CD4-positive, alpha-beta T cell treated with Interleukin-6 at 100 ng/mL for 8 hours (primary cell): ENCODE data around the gene FAM221A.
"Not testable (repeated sequence)": the region's sequence is repeated elsewhere in the genome, so short reads cannot be mapped to it uniquely, and the experiment has no call there.

ENCODE experiments used
- DNase-seq: peaks from one replicate; pipeline ENCODE4 v3.0.0-alpha.2; 2020; ENCODE audit warnings: mixed read lengths, low spot score

The FAM221A gene

DNA sequence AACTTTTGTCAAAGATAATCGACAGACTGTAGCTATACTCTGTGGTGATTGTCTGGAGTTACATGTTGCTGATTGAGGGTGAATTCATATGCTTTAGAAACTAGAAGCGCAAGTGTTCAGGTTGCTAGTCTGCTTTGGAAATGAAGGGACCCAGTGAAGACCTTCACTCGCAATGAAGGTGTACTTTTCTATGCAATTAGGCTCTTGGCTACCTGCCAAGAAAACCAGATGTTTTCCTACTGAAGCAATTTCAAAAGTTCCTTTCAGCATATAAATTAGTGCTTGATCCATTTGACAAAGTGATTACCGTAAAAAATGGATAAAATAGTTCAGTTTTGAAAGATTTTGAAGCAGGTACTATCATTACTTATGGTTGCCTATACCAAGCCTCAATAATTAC lies 20.0 kb downstream of the FAM221A start:
- DNase-seq: no peak

DNA sequence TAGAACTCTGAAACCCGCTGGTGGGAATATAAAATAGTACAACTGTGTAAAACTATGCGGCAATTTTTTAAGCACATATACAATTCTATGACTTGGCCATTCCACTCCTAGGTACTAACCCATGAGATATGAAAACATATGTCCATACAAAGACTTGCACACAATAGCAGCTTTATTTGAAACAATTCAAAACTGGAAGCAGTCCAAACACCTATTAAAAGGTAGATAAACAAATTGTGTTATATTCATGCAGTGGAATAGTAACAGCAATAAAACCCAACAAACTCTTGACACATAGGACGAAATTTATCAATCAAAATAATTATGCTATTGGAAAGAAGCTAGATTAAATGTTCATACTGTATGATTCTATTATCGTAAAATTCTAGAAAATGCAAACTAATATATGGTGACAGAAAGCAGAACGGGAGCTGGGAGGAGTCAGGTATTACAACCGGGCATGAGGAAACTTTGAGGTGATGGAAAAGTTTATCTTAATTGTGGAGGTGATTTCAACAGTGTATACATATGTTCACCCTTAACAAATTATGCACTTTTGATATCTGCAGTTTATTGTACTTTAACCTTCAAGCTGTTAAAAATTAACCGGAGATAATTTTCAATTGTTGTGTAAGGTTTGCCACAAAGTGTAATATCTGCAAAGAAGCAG lies 29.2 kb downstream of the FAM221A start:
- no peak for DNase-seq

DNA sequence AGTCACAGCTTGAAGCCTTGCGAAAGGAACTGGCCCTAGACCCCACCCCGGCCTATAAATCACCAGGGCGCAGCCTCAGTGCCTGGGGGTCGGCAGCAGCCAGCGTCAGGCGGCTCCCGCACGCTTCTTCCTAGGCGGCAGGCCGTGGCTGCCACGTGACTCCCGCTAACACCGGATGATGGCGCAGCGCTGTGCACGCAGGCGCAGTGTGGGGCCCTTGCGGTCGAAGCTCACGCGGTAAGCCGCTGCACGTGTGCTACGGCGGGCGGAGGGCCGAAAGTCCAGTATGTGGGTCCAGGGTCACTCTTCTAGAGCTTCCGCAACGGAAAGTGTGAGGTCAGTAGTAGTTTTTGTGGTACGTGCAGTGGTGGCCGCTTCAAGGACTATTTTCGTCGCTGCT lies 30.0 kb downstream of the FAM221A start, which contains the start of gene STK31:
STK31 (plus strand) TSS at position 220 of the 400 bp plus-strand sequence; CDS start at position 287, 67 bp downstream.
- no peak for DNase-seq

DNA sequence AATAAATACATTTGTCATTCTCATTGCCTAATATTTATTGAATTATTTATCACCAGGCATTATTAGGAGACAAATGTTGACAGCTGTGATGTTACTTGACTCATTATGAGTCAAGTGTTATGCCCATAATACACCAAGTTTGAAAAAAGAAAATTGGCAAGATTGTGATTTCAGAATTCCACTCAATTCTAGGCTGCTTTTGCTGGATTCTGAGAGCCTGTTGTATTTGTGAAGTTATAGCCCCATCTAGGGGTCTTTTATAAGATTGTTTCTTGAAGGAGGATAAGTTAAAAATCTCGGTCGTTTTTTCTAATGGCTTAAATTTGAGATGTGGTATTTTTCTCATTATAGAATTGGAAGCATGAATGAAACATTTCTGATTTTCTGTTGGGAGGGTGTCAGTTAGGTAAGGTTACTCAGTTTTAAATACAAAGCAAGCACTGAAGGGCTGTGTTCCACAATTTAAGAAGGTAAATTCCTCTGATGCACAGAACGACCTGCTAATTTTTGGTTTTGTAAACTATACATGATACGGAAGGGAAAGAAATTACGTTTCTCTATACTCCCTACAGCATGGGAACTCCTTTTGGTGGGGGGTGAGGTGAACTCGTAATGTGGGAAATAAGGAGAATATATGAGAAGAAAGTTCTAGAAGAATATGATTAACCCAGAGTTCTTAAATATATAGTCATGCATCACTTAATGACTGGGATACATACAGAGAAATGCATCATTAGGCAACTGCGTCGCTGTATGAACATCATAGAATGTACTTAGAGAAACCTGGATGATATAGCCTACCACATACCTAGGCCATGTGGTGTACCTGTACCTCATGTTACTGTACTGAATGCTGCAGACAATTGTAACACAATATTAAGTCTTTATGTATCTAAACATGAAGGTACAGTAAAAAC lies 32.6 kb downstream of the FAM221A start:
- DNase-seq: peak; percentile 32

DNA sequence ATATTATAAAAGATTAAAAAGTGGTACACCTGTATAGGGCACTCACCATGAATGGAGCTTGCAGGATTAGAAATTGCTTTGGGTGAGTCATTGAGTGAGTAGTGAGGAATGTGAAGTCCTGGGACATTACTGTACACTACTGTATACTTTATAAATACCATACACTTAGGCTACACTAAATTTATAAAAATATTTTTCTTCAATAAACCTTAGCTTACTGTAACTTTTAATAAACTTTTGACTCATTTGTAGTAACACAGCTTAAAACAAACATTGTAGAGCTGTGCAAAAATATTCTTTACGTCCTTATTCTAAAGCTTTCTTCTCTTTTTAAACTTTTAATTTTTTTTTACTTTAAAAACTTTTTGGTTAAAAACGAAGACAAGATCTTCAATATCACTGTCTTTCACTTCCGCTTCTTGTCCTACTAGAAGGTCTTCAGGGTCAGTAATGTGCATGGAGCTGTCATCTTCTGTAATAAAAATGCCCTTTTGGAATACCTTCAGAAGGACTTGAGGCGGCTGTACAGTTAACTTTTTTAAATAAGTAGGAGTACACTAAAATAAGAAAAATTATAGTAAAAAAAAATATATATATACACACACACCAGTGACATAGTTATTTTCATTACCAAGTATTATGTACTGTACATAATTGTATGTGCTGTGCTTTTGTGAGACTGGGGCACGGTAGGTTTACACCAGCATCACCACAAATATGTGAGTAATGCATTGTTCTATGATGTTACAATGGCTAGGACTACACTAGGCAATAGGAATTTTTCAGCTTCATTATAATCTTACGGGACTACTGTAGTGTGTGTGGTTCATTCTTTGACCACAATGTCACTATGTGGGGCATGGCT lies 33.5 kb downstream of the FAM221A start:
- DNase-seq: no peak

DNA sequence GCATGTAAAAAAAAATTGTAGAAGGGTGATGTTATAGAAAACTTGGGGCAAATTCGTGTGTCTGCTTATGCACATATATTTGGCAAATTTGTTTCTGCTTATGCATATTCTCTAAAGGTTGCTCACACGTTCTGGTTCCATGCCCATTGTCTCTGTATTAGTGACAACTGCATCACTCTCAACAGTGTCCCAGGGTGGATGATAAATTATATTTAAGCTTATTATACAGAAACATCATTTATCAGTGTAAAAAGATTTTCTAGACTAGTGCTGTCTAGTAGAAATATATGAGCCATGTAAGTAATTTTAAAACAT lies 34.1 kb downstream of the FAM221A start:
- no peak for DNase-seq

DNA sequence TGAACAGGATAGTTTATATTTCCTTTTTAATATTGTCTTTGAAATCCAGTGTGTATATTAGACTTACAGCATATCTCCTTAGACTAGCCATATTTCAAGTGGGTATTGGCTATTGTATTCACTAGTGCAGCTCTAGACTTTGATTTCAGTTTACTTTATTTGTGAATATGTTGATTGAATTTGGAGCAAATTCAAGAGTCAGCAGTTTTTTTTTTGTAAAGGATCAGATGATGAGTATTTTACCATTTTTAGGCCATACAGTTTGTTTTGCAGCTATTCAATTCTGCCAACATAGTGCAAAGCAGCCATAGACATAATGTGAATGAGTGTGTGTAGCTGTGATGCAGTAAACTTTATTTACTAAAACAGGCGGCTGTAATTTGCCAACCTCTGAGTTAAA lies 34.6 kb downstream of the FAM221A start:
- no peak for DNase-seq

DNA sequence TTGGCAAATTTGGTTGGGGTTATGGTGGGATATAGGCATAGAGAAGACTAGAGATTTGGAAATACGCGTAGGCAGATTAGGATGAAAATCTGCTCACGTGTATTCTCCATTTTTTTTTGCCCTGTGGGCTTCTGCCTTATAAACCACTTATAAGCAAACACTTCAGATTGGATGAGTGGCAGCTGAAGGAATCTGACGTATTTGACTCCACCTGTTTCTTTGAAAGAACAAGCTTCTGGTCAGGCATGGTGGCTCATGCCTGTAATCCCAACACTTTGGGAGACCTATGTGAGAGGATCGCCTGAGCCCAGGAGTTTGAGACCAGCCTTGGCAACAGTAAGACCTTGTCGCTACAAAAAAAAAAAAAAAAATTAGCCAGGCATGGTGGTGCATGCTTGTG lies 35.1 kb downstream of the FAM221A start:
- no peak for DNase-seq

DNA sequence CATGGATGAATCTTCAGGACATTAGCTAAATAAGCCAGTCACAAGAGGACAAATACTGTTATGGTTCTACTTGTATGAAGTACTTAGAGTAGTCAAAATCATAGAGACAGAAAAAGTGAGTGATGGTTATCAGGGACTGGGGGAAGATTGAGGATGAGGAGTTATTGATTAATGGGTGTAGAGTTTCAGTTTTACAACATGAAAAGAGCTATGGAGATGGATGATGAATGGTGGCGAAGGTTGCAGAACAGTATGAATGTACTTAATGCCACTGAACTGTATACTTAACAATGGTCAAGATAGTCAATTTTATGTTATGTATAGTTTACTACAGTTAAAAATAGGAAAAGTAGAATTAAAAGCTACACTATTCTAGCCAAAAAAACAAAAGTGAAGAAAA lies 37.8 kb downstream of the FAM221A start:
- DNase-seq: no peak

DNA sequence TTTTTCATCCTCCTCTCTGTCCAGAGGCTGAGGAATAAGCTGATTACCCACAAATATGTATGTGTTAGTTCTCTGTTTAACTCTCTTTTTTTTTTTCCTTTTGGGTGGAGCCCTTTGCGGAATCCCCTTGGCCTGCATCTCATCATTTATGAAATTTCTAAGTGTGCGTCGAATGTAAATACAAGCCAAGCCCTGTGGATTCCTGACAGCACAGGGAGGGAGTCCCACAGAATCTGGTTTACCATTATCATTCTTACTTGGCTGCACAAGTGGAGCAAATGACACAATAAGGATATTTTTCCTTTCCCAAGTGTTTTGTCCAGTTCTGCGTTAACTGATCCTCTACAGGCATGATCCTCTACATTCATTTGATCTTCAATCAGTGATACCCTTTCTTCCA lies 41.5 kb downstream of the FAM221A start:
- DNase-seq: no peak

DNA sequence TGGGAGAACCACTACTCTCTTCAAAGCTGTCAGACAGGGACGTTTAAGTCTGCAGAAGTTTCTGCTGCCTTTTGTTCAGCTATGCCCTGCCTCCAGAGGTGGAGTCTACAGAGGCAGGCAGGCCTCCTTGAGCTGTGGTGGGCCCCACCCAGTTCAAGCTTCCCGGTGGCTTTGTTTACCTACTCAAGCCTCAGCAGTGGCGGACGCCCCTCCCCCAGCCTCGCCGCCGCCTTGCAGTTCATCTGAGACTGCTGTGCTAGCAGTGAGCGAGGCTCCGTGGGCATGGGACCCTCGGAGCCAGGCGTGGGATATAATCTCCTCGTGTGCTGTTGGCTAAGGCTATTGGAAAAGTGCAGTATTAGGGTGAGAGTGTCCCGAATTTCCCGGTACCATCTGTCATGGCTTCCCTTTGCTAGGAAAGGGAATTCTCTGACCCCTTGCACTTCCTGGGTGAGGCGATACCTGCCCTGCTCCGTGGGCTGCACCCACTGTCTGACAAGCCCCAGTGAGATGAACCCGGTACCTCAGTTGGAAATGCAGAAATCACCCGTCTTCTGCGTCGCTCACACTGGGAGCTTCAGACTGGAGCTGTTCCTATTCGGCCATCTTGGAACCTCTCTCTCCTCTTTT lies 42.7 kb downstream of the FAM221A start:
- DNase-seq: not testable (repeated sequence)

DNA sequence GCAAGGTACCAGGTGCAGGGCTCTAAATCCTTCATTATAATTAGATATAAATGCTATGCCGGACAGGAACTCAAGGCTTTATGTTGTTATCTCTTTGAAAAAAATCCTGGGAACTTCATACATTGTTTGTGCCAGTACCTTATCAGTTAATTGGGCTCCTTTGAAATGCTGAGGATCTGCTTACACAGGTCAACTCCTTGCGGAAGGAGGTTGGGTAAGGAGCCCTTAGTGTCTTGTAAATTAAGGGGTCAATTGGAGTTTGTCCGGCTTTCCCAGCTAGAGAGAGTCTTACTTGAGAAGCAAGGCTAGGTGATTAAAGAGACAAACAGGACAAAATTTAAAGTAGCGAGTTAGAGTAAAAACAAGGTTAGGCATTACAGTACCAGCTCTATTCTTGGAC lies 44.1 kb downstream of the FAM221A start:
- not testable (repeated sequence) for DNase-seq

DNA sequence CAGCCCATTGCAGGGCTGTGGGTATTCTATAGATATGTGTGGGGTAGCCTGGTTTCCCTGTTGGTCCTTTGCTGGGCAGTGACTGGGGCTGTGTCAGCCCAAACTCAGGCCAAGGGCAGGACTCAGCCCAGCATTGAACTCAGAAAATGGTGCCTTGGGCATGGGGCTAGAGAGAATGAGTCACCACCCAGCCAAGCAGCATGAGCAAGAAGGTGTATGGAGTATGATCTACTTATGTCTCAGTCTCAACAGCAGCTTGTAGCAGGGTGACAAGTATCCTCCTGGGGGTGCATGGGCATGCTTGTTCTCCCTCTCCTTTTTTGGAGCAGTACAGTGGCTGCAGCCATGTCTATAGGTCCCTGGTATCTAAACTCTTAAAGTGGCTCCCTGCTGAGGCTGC lies 62.1 kb downstream of the FAM221A start:
- DNase-seq: no peak

DNA sequence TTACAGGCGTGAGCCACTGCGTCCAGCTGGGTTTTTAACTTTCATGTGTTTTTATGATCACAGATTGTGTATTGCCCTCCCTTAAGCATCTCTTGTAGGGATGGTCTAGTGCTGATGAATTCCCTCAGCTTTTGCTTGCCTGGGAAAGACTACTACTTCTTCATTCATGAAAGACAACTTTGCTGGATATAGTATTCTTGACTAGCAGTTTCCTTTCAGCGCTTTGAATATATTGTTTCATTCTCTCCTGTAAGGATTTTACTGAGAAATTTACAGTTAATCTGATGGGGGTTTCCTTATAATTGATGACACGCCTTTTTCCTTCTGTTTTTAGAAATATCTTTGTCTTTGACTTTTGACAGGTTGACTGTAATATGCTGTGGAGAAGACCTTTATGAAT lies 63.2 kb downstream of the FAM221A start:
- DNase-seq: no peak

DNA sequence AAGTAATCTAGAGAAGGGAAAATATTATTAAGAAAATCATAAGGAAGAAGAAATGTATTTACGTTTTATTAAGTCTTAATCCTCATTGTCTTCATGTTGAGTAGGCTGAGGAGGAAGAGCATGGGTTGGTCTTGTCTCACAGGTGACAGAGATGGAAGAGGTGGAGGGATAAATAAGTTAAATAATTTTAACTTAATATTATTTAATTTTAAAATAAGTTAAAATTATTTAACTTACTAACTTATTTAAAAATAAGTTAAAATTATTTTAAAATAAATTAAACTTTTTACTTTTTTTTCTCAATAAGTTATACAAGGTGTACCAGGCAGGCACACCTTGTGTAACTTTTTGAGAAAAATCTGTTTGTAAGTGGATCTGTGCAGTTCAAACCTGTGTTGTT lies 66.6 kb downstream of the FAM221A start:
- DNase-seq: no peak

DNA sequence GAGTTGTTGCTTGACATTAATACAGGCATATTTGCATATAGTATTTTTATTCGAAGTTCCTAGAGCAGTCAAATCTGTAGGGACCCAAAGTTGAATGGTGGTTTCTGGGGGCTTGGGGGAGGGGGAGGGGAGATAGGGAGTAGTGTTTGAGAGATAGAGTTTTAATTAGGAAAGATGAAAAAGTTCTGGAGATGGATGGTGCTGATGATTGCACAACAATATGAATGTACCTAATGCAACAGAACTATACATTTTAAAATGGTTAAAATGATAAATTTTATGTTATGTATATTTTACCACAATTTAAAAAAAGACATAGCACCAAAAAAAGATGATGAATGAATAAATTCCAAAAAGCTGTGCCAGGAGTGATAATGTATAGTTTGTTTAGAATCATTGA lies 71.9 kb downstream of the FAM221A start:
- no peak for DNase-seq
